Panc1 (cell line): ENCODE results near the gene NEFH. TPM values are rescaled to one million over a fixed set of nuclear protein-coding genes. Genes with fewer than 3 reads are reported as not detected.

ENCODE experiments used
- ATAC-seq: fragments of 200-7000 bp; cut with Tn5 transposase; 2 replicates; pipeline ENCODE4 v1.9.1; 2020; ENCODE audit warnings: mild to moderate bottlenecking, moderate library complexity
- BruUV-seq: library from RNA; stranded (reverse); fragments of 400-500 nt; replicated peaks from 2 replicates; lab custom pipeline; 2021; lab: Mats Ljungman, UMichigan
- CTCF ChIA-PET: fragments of 300-600 bp; sonication (Branson Sonifier 250); formaldehyde crosslinking; loops from one replicate; lab custom pipeline; 2022; ENCODE audit warnings: antibody characterized with exemption; lab: Charles Lee
- POLR2A ChIA-PET: fragments of 300-600 bp; sonication (Branson Sonifier 250); formaldehyde crosslinking; loops from one replicate; lab custom pipeline; 2022; ENCODE audit warnings: antibody characterized with exemption; lab: Charles Lee
- DNase-seq: peaks from one replicate; pipeline ENCODE4 v3.0.0-alpha.2; 2010; ENCODE audit warnings: low read depth, low spot score
- H3K27ac ChIP-seq: 2 replicates; pipeline ENCODE4 v1.5.1; 2011; ENCODE audit warnings: mild to moderate bottlenecking, low read length, inconsistent platforms
- H3K27me3 ChIP-seq: fragments of 200-500 bp; sonication (Bioruptor generic); 2 replicates; pipeline ENCODE4 v1.6.0; 2014; ENCODE audit warnings: low read length, inconsistent platforms; ENCODE audit not compliant: control insufficient read depth, insufficient read depth
- H3K36me3 ChIP-seq: fragments of 200-500 bp; sonication (Bioruptor generic); 2 replicates; pipeline ENCODE4 v1.5.1; 2014; ENCODE audit warnings: inconsistent platforms, mild to moderate bottlenecking, low read length, moderate library complexity; ENCODE audit not compliant: control insufficient read depth, insufficient read depth
- H3K4me1 ChIP-seq: 2 replicates; pipeline ENCODE4 v1.5.1; 2011; ENCODE audit warnings: inconsistent platforms, mild to moderate bottlenecking, low read length, moderate library complexity; ENCODE audit not compliant: control insufficient read depth, insufficient read depth
- H3K4me3 ChIP-seq, 2 experiments: 2 replicates each; pipeline ENCODE4 v1.5.1; 2011 to 2012; ENCODE audit warnings: low read depth in 2 of 2, low read length in 2 of 2, mild to moderate bottlenecking in 2 of 2, inconsistent platforms in 1 of 2, moderate library complexity in 1 of 2
- H3K9me3 ChIP-seq: fragments of 200-500 bp; sonication (Bioruptor generic); 2 replicates; pipeline ENCODE4 v1.5.1; 2014; ENCODE audit warnings: low read depth, mild to moderate bottlenecking, inconsistent platforms, low read length, moderate library complexity; ENCODE audit not compliant: control insufficient read depth, insufficient read depth
- POLR2AphosphoS5 ChIP-seq: IDR thresholded peaks from 2 replicates; pipeline ENCODE4 v1.6.1; 2012; ENCODE audit warnings: mild to moderate bottlenecking, low read depth, low read length, moderate library complexity
- SIN3A ChIP-seq: IDR thresholded peaks from 2 replicates; pipeline ENCODE4 v1.6.1; 2012; ENCODE audit warnings: low read depth, mild to moderate bottlenecking, low read length, moderate library complexity, borderline replicate concordance; ENCODE audit not compliant: insufficient read depth
- TCF7L2 ChIP-seq: IDR thresholded peaks from 2 replicates; pipeline ENCODE4 v1.6.1; 2011; ENCODE audit warnings: mild to moderate bottlenecking, low read depth, low read length, inconsistent platforms
- in situ Hi-C: cut with HindIII; loops from 2 replicates; pipeline ENCODE4 v1.10.0; 2016; ENCODE audit warnings: low sequenced_read_pairs, low pct_unique_long_range_greater_than_20kb
- intact Hi-C: fragments of 100-400 bp; cut with micrococcal nuclease; formaldehyde crosslinking; loops from one replicate; pipeline ENCODE4 v1.10.0; 2022; ENCODE audit not compliant: unreplicated experiment
- total RNA-seq: library from RNA; stranded (reverse); gene quantifications from one replicate; pipeline ENCODE4 v1.2.1, GENCODE V29; 2021; ENCODE audit not compliant: unreplicated experiment
- TF ChIP-seq, protein P1 (sequence below): fragments of 450-650 bp; IDR thresholded peaks from 2 replicates; pipeline ENCODE4 v1.5.1; 2017; ENCODE audit warnings: mild to moderate bottlenecking
- TF ChIP-seq, protein P2 (sequence below), 2 experiments: IDR thresholded peaks; 2 replicates each; pipeline ENCODE4 v1.6.1; 2011 to 2012; ENCODE audit warnings: low read depth in 2 of 2, control low read depth in 1 of 2, low read length in 1 of 2, mild to moderate bottlenecking in 1 of 2, moderate library complexity in 1 of 2; ENCODE audit not compliant: insufficient read depth in 1 of 2

Gene NEFH
- total RNA-seq, 1 experiment from 2014 or later, result 0.08 TPM

- POLR2A ChIA-PET, result no interaction called here
These were observed 18.8 kb upstream of the NEFH start for GRCh38 chr22:29461263-29461662.

DNA sequence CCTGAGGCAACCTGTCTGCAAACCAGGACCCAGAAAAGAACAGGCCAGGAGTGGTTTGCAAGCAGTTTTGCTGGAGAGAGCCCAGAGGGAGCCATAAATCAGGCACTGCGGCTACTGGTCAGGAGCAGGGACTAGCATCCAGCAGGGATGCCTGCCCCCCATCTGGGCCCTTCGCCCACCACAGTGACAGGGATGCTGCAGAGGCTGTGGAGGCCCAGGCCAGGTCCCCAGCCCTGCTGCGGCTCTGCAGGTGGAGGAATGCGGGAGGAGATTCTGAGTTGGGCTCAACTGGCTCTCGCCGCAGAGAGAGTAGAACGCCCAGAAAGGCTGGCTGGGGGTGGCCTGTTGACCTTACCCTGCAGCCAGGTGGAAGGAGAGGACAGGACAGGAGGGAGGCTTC, 16.4 kb upstream of the NEFH start:
- CTCF ChIA-PET, result interaction anchor here (0.5 kb wide), 1 partner anchor 9 kb away, joined by 4 read pairs; no protein-coding TSS in a partner anchor
- H3K27ac ChIP-seq, result no peak overlapping the region
- DNase-seq, result no peak
- intact Hi-C loops (no loop called here), in situ Hi-C loops (no loop called here)
- no peaks in the 10 kb centered on the region for H3K9me3 ChIP-seq
- TF ChIP-seq POLR2AphosphoS5 (no peak), TCF7L2 (no peak), SIN3A (no peak)
- TF ChIP-seq, protein P1, sequence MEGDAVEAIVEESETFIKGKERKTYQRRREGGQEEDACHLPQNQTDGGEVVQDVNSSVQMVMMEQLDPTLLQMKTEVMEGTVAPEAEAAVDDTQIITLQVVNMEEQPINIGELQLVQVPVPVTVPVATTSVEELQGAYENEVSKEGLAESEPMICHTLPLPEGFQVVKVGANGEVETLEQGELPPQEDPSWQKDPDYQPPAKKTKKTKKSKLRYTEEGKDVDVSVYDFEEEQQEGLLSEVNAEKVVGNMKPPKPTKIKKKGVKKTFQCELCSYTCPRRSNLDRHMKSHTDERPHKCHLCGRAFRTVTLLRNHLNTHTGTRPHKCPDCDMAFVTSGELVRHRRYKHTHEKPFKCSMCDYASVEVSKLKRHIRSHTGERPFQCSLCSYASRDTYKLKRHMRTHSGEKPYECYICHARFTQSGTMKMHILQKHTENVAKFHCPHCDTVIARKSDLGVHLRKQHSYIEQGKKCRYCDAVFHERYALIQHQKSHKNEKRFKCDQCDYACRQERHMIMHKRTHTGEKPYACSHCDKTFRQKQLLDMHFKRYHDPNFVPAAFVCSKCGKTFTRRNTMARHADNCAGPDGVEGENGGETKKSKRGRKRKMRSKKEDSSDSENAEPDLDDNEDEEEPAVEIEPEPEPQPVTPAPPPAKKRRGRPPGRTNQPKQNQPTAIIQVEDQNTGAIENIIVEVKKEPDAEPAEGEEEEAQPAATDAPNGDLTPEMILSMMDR, result no peak
- TF ChIP-seq, protein P2, sequence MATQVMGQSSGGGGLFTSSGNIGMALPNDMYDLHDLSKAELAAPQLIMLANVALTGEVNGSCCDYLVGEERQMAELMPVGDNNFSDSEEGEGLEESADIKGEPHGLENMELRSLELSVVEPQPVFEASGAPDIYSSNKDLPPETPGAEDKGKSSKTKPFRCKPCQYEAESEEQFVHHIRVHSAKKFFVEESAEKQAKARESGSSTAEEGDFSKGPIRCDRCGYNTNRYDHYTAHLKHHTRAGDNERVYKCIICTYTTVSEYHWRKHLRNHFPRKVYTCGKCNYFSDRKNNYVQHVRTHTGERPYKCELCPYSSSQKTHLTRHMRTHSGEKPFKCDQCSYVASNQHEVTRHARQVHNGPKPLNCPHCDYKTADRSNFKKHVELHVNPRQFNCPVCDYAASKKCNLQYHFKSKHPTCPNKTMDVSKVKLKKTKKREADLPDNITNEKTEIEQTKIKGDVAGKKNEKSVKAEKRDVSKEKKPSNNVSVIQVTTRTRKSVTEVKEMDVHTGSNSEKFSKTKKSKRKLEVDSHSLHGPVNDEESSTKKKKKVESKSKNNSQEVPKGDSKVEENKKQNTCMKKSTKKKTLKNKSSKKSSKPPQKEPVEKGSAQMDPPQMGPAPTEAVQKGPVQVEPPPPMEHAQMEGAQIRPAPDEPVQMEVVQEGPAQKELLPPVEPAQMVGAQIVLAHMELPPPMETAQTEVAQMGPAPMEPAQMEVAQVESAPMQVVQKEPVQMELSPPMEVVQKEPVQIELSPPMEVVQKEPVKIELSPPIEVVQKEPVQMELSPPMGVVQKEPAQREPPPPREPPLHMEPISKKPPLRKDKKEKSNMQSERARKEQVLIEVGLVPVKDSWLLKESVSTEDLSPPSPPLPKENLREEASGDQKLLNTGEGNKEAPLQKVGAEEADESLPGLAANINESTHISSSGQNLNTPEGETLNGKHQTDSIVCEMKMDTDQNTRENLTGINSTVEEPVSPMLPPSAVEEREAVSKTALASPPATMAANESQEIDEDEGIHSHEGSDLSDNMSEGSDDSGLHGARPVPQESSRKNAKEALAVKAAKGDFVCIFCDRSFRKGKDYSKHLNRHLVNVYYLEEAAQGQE (IDR thresholded peaks at IDR 0.05; ENCODE audit: insufficient read depth in 1 of 2, low read depth in 2 of 2, low read length in 1 of 2), result no peak
- no peak overlapping the region for H3K4me3 ChIP-seq
- no peaks in the 10 kb centered on the region for H3K4me1 ChIP-seq
- H3K27me3 ChIP-seq, result no peaks in the 10 kb centered on the region
- no peaks in the 10 kb centered on the region for H3K36me3 ChIP-seq
- no peak for ATAC-seq
- POLR2A ChIA-PET, result interaction anchor here (0.6 kb wide), 1 partner anchor 44 kb away, joined by 6 read pairs; no protein-coding TSS in a partner anchor
- no TSS peak for BruUV-seq

More at GRCh38 chr22:29461263-29461662, 18.8 kb upstream of the NEFH start:
- Histone ChIP-seq H3K27ac (no peak overlapping the region), H3K27me3 (no peaks in the 10 kb centered on the region), H3K4me3 (no peak overlapping the region), H3K9me3 (no peaks in the 10 kb centered on the region), H3K36me3 (no peaks in the 10 kb centered on the region), H3K4me1 (no peaks in the 10 kb centered on the region)
- TF ChIP-seq, protein P2 (IDR thresholded peaks at IDR 0.05; ENCODE audit: insufficient read depth in 1 of 2, low read depth in 2 of 2, low read length in 1 of 2), result no peak
- TF ChIP-seq, protein P1, result no peak
- TF ChIP-seq SIN3A (no peak), POLR2AphosphoS5 (no peak), TCF7L2 (no peak)
- BruUV-seq, result no TSS peak
- ATAC-seq (no peak), DNase-seq (no peak)
- in situ Hi-C loops, result no loop called here
- intact Hi-C loops, result no loop called here
- CTCF ChIA-PET, result no interaction called here
